ENCODE results near the gene MRGPRD.
"Not testable (repeated sequence)": the region's sequence is repeated elsewhere in the genome, so short reads cannot be mapped to it uniquely, and the experiment has no call there.

Gene MRGPRD

DNA sequence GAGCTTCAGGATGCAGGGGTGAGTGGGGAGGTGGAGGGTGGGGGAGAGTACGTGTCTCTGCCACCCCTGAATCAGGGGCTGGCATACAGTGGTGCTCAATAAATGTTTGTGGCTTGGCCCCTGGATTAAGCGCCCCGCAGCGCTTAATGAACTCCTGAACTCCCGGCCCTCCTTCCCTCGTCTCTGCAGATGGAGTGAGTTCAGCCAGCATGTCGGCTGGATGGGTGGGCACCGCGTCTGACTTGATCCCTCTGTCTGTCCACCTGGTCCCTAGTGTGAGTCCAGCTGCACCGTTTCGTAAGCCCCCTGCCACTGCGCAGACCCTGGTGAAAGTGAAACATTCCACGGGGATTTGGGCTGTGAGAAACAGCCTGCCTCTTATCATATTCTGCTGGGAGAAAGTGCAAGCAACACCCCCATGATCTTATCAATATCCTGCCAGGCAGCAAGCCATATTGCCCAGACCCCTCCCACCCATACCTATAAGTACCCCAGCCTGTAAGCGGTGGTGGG is 12.0 kb upstream of the MRGPRD start:
- no peak for DNase-seq

DNA sequence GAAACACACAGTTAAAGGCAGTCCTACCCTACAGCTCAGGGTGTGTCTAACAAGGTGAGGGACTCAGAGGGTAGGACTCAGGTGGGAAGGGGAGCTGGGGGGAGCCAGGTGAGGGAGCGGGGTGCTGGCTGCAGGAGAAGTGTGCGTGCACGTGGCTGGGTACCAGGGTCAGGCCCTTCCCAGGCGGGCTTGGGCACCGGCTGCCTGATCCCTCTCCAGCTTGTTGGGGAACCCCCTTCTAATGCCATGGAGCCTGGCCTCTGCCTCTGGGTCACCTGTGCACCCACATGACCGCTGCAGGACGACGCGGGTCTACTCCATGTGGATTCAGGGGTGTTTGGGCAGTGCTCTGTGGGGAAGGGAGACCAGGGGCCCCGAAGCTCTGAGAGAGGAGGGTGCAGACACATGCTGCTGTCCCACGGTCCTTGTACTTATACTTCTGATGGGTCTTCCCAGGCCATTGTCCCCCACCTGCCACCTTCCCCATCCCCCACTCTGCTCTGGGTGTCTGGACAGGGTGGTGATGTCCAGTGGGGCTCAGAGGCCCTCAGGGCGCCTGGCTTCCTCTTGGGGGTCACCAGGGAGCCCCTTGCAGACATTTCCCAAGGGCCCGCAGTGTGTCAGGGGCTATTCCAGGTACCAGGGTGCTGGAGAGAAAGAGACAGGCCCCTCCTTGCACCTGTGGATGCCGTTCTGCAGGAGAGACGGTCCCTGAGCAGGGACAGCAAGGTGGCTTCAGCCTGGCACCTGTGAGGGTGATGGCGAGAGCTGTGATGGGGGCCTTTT is 10.4 kb upstream of the MRGPRD start:
- DNase-seq: no peak

DNA sequence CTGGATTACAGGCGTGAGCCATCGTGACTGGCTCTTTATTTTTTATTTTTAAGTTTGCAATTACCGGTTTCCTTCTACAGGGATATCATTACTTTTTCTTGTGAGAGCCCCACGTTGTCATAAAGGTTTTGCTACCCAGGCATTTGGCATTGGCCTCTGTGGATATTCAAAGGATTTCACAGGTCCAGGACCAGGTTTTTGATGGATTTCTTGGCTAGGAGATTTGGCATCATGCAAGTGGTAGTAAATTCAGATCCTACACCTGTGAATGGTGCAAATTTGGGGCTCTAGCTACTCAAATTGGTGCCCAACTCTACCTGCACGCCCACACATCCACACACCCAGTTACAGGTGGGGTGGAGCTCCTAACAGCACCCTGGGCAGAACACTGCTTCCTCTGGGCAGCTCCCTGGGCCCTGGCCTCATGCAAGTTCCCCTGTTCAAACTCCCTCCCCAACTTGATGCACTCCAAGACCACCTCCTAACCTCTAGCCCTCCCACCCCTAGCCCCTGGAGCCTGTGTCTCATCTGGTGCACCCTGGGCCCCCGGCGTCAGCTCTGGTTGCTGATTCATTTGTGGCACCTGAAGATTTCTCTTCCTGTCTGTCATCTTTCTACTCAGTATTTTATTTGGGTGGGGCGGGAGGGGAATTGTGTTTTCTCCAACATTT is 9.3 kb upstream of the MRGPRD start:
- DNase-seq: no peak

DNA sequence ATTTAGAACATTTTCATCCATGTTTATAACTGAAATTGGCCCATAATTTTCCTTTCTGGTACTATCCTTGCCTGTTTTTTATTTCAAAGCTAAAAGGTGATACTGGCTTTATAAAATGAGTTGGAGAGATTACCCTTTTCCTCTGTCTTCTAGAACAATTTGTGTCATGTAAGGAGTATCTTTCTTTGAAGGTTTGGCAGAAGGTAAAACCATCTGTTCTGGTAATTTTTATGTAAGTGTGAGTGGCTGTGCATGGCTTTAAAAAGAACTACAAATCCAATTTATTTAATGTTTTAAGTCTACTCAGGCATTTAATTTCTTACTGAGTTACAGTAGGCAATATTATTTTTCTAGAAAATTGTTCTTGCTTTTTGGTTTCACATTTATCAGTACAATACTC is 7.7 kb upstream of the MRGPRD start:
- DNase-seq: no peak

DNA sequence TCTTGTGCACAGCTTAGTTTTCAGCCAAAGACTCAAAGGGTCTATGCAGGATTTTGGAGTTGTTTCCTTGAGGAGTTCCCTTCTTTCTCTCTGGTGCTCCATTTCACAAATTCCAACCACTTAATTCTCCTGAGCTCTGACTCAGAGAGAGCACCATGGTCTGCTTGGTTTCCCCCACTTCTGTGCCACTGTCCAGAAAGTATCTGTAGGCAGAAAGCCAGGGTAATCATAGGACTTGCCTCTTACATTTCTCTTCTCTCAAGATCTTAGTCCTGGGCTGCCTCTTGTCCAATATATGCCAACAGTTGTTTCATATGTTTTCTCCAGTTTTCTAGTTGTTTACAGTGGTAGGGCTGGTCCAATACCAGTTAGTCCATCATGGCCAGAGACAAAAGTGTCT is 6.4 kb upstream of the MRGPRD start:
- DNase-seq: no peak

DNA sequence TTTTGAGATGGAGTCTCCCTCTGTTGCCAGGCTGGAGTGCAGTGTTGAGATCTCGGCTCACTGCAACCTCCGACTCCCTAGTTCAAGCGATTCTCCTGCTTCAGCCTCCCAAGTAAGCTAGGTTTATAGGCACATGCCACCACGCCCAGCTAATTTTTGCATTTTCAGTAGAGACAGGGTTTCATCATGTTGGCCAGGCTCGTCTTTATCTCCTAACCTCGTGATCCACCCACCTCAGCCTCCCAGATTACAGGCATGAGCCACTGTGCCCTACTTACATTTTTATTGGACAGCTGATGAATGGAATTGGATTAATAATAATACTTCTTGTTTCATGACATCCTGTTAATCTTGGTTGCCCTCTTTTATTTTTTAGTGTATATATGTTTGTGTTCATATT is 3.0 kb upstream of the MRGPRD start:
- no peak for DNase-seq

DNA sequence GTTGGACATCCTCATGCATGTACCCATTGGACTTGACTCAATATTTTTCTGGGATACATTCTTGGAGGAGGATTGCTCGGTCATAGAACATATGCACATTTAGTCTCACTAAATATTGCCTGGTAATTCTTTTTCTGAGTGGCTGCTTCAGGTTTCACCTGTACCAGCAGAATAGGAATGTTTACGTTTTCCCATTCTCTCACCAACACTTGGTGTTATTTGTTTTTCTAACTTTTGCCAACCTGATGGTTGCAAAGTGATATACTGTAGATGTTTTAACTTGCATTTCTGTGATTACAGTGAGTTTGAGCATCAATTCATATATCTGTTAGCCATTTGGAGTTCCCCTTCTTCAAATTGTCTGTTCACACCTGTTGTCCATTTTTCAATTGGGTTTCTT is 1.3 kb upstream of the MRGPRD start:
- no peak for DNase-seq

DNA sequence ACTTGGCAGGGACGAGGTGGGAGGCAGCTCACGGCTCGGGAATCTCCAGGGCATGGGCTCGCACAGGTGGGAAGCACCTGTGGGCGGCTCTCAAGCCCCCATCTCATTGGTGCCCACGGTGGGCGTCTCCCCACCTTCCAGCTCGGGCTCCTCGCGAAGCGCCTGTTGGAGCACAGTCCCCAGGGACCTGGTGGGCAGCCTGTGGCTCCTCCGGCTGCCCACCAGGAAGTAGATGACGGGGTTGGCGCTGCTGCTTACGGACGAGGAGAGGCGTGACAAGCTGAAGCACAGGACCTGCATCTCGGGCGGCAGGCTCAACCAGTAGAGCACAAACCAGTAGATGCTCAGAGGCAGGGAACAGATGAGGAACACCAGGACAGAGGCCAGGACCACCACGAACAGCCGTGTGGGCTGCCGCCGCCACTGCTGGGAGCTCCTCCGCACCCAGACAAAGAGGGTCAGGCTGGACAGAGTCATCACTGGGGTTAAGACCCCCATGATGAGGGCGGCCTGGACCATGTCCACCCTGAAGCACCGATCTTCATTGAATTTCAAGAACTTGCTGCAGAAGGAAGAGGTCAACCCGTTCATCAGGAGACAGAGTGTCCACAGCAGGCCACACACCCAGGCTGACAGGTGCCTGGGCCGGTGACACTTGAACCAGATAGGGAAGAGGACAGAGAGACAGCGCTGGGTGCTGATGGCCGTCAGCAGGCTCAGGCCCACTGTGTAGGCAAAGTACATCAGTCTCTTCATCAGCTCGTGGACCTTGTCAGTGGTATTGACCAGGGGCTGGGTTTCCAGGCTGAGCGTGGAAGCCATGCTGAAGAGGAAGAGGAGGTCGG is 633 bp downstream of the MRGPRD start:
- DNase-seq: no peak

DNA sequence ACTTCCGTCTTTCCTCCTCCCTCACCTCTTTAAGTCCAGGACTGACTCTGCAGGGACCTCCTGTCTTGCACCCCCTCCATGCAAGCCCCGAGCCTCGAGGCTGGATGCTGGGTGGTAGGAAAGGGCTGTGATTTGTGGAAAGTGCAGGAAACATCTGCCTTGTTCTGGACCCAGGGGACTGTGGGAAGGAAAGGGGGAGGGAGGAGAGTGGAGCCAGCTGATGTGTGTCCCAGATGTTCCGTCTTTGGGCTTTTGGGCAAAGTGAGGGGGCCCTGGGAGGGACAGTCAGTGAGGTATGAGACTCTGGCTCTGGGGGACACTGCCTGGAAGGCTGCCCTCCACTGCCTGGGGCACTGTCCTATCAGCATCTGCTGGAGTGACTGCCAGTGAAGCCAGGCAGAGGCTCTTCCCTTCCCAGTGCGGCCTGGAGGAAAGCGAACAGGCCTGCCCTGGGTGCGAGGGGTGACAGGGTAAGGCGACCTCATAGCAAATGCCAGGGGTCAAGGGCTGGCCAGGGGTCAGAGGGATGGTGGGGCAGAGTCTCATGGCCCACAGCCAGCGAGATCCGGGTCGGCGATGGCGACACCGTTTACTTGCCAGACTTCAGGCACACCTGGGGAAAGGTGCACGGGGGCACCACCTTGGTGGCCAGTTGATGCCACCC is 1.7 kb downstream of the MRGPRD start:
- DNase-seq: no peak

DNA sequence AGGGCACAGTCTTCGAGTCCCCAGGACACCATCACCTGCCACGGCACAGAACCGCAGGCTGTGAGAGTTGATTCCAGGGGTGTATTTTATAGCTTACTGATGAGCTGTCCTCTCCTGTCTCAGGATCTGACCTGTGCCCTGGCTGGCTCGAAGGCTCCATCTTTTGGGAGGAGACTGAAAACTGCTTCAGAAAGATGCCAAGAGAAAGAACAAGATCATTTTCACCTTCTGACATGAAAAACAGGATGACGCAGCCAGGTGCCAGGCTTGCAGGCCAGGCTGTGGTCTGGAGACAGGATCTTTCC is 2.2 kb downstream of the MRGPRD start:
- no peak for DNase-seq

DNA sequence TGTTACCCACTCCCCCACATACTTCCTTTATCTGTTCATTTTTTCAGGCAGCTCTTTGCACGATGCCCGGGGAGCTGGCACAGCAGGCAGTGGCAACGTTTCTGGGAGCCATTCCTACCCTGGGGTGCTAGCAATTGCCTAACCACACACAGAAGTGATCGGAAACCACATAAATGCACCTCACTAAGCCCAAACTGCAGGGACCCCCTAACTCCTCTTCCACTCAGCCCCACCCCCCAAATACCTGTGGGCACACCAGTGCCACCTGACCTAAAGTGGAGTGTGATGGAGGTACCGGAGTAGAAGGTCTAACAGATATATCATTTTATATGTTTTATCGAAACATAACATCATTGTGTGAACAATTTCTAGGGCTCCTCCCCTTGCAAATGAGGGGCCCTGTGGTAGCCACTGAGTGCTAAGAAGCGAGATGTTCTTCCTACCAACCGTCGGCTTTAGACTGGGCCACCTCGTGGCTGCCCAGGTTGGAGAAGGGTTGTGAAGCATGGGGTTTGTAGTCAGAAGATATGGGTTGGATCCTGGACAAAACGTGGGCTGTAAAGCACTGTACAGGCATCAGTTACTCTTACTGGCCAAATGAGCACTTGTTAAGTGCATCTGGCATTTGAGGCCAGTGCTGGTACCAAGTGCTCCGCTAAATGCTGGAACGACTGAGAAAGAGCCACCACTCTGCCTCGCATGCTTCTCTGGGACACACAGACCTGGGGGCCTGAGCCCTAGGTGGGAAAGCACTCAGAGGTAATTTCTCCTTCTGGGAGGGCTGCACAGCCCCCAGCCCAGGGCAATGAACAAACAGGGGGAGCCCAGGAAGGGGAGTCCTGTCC is 2.8 kb downstream of the MRGPRD start:
- no peak for DNase-seq

DNA sequence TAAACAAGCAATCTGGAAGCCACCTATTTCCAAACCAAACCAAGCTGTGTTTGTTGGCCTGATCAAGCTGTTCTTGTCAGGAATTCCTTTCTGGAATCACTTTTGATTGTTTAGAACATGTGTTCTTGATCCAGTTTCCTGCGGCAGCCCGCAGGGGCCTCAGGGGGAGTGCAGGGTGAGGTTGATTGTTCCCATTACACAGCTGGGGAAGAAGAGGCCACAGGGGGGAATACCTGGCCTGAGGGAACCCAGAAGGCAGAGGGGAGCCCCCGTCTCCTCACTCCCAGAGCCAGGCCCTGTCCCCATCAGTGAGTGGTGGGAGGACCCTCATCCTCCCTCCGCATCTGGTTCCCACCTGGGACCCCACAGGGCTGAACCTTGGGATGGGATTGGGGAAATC is 4.2 kb downstream of the MRGPRD start:
- DNase-seq: no peak

DNA sequence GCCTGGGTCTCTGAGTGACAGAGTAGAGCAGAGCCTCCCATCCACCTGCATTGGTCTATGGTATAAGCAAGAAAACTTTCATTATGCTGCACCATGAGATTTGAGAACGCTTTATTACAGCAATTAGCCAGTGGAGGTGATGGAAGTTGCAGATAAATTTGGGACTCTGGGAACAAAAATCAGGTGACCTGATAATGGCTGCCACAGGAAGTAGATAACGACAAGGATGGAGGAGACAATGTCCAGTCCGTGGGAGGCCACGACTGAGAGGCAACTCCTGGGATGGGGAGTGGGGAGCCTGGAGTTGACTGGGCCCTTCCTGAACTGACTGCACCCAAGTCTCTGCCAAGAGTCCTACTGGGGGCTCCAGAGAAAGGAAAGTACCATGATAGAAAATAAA is 4.7 kb downstream of the MRGPRD start:
- no peak for DNase-seq

DNA sequence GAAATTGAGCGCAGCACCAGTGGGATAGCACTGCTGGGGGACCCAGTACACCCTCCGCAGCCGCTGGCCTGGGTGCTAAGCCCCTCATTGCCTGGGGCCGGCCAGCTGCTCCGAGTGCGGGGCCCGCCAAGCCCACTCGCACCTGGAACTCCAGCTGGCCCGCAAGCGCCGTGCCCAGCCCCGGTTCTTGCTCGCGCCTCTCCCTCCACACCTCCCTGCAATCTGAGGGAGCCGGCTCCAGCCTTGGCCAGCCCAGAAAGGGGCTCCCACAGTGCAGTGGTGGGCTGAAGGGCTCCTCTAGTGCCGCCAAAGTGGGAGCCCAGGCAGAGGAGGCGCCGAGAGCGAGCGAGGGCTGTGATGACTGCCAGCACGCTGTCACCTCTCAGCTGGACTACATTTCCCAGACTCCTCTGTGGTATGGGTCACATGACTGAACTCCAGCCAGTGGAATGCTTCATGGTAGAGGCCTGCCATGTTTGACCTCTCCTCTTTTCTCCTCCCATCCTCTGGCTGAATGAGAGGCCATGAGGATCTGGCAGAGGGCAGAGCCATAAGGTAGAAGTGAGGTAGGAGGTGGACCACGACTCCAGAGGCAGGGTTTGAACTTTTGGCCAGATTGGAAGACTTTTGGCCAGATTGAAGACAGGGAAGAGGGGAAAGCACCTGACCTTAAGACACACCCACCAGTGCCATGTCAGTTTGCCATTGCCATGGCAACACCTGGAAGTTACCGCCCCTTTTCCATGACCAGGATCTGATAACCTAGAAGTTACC is 6.2 kb downstream of the MRGPRD start:
- DNase-seq: no peak

DNA sequence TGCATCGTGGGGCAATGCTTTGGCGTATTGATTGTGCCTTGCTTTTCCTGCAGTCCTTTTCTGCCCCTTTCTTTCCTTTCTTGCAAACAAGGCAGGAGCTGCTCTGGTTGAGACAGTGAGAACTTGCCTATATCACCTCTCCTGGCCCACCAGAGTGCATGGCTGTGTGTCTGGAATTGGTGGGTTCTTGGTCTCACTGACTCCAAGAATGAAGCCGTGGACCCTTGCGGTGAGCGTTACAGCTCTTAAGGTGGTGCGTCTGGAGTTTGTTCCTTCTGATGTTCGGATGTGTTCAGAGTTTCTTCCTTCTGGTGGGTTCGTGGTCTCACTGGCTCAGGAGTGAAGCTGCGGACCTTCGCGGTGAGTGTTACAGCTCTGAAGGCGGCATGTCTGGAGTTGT is 7.1 kb downstream of the MRGPRD start:
- not testable (repeated sequence) for DNase-seq

DNA sequence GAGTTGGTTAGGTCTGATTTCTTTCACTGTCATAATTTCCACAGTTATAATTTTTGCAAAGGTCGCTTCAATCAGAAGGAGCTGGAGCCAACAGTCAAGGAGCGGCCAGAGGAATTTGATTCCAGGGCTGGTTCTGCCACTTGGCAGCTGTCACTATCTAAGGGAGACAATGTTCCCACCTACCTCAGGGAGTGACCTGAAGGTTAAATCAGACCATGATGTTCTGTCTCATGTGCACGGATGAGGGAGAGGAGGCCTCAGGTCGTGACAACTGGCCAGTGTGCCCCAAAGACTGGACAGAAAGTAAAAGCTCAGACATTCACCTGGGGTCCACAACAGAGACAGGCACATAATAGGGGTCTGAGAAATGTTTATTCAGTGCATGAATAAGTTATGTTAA is 7.6 kb downstream of the MRGPRD start:
- DNase-seq: no peak

DNA sequence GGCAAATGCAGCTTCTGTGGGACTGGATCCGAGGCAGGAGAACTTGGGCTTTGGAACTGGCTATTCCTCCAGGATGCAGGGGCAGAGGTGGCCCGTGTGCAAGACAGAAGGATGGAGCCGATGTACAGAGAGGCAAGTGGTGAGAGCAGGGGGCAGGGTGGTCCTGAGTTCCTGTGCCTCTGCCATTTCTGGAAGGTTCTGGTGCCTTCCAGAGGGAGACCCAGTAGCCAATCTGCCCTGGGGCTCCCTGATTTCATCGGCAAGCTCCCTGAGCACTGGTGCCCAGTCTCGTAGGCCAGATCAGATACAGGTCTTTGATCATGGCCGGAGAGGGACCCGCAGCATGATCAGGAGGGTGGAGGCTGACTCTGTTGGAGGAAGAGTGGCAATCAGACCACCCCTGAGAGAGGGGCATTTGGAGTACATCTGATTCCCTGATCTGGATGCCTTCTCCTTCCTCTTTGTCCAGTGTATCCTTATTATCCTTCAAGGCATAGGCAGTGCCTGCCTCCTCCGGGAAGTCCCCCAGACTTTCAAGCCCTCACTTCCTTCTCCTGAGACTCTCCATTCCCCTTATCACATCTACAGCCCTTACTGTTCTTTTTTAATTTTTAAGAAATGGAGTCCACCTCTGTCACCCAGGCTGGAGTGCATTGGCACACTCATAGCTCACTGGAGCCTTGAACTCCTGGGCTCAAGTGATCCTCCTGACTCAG is 9.7 kb downstream of the MRGPRD start:
- no peak for DNase-seq

DNA sequence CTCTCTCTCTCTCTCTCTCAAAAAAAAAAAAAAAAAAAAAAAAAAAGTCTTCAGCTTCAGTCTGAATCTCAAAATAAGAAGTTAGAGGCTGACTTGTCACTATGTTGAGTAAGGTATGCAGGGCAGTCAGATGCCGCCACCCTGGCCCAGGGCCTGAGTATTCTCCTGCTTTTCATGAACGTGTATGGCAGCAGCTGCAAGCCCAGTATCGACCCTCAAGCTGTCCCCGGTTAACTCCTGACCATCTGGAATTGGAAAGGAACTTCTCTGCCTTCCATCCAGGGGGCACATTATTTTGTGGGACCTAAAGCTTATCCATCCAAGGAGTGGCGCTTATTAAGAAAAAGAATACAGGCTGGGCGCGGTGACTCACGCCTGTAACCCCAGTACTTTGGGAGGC is 11.4 kb downstream of the MRGPRD start:
- DNase-seq: no peak

DNA sequence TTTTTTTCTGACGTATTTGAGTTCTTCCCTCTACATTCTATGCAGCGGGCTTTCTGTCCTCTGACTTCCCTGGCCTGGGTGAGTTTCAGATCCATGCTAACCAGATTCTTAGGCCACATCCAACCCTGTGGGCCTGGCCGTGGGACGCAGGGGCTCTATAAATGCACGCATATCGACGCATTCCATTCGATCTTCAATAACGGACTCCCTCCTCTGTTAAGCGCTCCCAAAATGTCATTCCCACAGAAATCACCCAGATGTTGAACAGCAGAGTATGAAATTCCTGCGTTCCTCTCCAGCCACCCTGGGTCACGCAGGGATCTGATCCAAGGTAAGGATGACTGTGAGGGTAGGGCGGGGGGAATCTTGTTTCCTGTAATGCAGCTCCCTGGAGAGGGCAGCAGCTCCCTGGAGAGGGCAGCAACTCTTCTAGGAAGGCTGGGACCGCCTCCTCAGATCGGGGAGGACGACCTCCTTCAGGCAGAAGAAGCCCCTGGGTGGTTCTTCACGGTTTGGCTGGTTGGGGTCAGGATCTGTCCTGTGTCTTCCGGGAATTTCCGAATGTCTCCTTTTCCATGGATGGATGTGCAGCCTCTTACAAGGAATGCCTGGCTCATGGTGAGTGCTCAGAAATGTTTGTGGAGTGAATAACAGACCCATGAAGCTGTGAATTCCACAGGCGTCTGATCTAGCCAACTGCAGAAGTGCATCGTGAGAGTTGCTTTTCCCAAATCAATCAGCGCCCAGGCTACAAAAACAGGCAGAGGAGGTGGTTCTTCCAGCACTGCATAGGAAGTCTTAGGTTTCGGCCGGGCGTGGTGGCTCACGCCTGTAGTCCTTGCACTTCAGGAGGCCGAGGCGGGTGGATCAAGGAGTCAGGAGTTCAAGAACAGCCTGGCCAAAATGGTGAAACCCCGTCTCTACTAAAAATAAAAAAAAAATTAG is 12.2 kb downstream of the MRGPRD start:
- DNase-seq: no peak
